ENCODE measurements around the gene FUNDC2.

GRCh38 chrX:154988719-154989118, 37.9 kb upstream of the FUNDC2 start:
- TF ChIP-seq, protein P1, sequence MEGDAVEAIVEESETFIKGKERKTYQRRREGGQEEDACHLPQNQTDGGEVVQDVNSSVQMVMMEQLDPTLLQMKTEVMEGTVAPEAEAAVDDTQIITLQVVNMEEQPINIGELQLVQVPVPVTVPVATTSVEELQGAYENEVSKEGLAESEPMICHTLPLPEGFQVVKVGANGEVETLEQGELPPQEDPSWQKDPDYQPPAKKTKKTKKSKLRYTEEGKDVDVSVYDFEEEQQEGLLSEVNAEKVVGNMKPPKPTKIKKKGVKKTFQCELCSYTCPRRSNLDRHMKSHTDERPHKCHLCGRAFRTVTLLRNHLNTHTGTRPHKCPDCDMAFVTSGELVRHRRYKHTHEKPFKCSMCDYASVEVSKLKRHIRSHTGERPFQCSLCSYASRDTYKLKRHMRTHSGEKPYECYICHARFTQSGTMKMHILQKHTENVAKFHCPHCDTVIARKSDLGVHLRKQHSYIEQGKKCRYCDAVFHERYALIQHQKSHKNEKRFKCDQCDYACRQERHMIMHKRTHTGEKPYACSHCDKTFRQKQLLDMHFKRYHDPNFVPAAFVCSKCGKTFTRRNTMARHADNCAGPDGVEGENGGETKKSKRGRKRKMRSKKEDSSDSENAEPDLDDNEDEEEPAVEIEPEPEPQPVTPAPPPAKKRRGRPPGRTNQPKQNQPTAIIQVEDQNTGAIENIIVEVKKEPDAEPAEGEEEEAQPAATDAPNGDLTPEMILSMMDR (IDR thresholded peaks at IDR 0.05; ENCODE audit: low read length) = no peak
- no peak for TF ChIP-seq EZH2 (optimal IDR thresholded peaks at IDR 0.05; ENCODE audit: low read depth, low read length)
